Loucy (cell line): ENCODE data around the gene FABP1.

Experiments
- H2AFZ ChIP-seq: fragments of 200-600 bp; sonication (generic); 2 replicates; pipeline ENCODE4 v1.6.0; 2016; ENCODE audit warnings: antibody characterized with exemption, mild to moderate bottlenecking, low read length, moderate library complexity
- H3F3A ChIP-seq: fragments of 200-600 bp; 2 replicates; pipeline ENCODE4 v1.6.0; 2016; ENCODE audit warnings: antibody characterized with exemption, low read depth, mild to moderate bottlenecking
- H3K27me3 ChIP-seq: fragments of 200-600 bp; sonication (generic); 2 replicates; pipeline ENCODE4 v1.6.1; 2014; ENCODE audit warnings: low read length, mild to moderate bottlenecking; ENCODE audit not compliant: insufficient read depth, poor library complexity, severe bottlenecking
- H3K36me3 ChIP-seq: fragments of 200-600 bp; sonication (generic); 2 replicates; pipeline ENCODE4 v1.6.1; 2016; ENCODE audit warnings: low read length; ENCODE audit not compliant: insufficient read depth
- H3K4me1 ChIP-seq: fragments of 200-600 bp; sonication (generic); 2 replicates; pipeline ENCODE4 v1.5.1; 2014; ENCODE audit warnings: low read length, mild to moderate bottlenecking; ENCODE audit not compliant: insufficient read depth, poor library complexity, severe bottlenecking
- H3K4me2 ChIP-seq: fragments of 200-600 bp; sonication (generic); 2 replicates; pipeline ENCODE4 v1.6.0; 2014; ENCODE audit warnings: antibody characterized with exemption, low read length, low read depth, mild to moderate bottlenecking; ENCODE audit not compliant: poor library complexity, severe bottlenecking
- H3K4me3 ChIP-seq: fragments of 200-600 bp; sonication (generic); 2 replicates; pipeline ENCODE4 v1.5.1; 2014; ENCODE audit warnings: low read length, mild to moderate bottlenecking, mixed read lengths; ENCODE audit not compliant: poor library complexity, severe bottlenecking
- H3K79me2 ChIP-seq: fragments of 200-600 bp; sonication (generic); 2 replicates; pipeline ENCODE4 v1.6.1; 2014; ENCODE audit warnings: low read length; ENCODE audit not compliant: insufficient read depth
- H3K9ac ChIP-seq: fragments of 200-600 bp; sonication (generic); 2 replicates; pipeline ENCODE4 v1.6.0; 2014; ENCODE audit warnings: mild to moderate bottlenecking, low read depth, low read length, moderate library complexity; ENCODE audit not compliant: poor library complexity, severe bottlenecking
- H3K9me2 ChIP-seq: fragments of 200-600 bp; sonication (generic); replicated peaks from 2 replicates; pipeline ENCODE4 v1.6.1; 2016; ENCODE audit warnings: low read depth, low read length, mixed read lengths
- H3K9me3 ChIP-seq: fragments of 200-600 bp; sonication (generic); 2 replicates; pipeline ENCODE4 v1.6.1; 2014; ENCODE audit warnings: mild to moderate bottlenecking, antibody characterized with exemption, low read length, low read depth; ENCODE audit not compliant: insufficient read depth
- H4K20me1 ChIP-seq: fragments of 200-600 bp; sonication (generic); 2 replicates; pipeline ENCODE4 v1.6.0; 2014; ENCODE audit warnings: antibody characterized with exemption, low read length, mild to moderate bottlenecking; ENCODE audit not compliant: insufficient read depth, poor library complexity, severe bottlenecking
- EZH2phosphoT487 ChIP-seq: fragments of 200-600 bp; IDR thresholded peaks from 2 replicates; pipeline ENCODE4 v1.6.1; 2018; ENCODE audit warnings: antibody characterized with exemption, mild to moderate bottlenecking, moderate library complexity, borderline replicate concordance
- TF ChIP-seq, protein P1 (sequence below): fragments of 200-600 bp; sonication (generic); conservative IDR thresholded peaks from 2 replicates; pipeline ENCODE4 v1.5.1; 2014; ENCODE audit warnings: mild to moderate bottlenecking, antibody characterized with exemption, low read length

FABP1 gene

DNA sequence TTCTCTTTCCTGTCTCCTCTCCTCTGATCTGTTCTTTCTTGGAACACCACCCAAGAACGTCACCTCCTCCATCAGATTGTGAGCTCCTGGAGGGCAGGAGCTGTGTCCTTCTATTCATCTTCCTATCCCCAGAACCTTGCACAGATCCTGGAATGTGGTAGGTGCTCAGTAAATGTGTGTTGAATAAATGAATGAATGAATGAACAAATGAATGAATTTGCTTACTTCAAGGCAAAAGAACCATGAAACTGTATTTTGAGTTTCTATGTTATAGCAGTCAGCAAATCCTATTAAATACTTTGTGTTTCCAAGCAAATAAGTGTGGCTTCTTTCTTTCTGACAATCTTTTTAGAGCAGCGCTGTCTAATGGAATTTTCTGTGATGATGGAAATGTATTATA is 14.8 kb downstream of the FABP1 start:
- Histone ChIP-seq H3K4me1 (no peaks in the 10 kb centered on the region), H3K9me2 (no peaks in the 10 kb centered on the region), H3F3A (no peaks in the 10 kb centered on the region), H4K20me1 (no peaks in the 10 kb centered on the region), H3K9me3 (no peaks in the 10 kb centered on the region), H3K27me3 (no peaks in the 10 kb centered on the region), H3K9ac (no peak overlapping the region), H3K4me3 (no peak overlapping the region), H3K36me3 (no peaks in the 10 kb centered on the region), H2AFZ (no peak overlapping the region), H3K79me2 (no peaks in the 10 kb centered on the region), H3K4me2 (no peak overlapping the region)
- TF ChIP-seq EZH2phosphoT487: no peak
- TF ChIP-seq, protein P1, sequence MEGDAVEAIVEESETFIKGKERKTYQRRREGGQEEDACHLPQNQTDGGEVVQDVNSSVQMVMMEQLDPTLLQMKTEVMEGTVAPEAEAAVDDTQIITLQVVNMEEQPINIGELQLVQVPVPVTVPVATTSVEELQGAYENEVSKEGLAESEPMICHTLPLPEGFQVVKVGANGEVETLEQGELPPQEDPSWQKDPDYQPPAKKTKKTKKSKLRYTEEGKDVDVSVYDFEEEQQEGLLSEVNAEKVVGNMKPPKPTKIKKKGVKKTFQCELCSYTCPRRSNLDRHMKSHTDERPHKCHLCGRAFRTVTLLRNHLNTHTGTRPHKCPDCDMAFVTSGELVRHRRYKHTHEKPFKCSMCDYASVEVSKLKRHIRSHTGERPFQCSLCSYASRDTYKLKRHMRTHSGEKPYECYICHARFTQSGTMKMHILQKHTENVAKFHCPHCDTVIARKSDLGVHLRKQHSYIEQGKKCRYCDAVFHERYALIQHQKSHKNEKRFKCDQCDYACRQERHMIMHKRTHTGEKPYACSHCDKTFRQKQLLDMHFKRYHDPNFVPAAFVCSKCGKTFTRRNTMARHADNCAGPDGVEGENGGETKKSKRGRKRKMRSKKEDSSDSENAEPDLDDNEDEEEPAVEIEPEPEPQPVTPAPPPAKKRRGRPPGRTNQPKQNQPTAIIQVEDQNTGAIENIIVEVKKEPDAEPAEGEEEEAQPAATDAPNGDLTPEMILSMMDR: no peak

DNA sequence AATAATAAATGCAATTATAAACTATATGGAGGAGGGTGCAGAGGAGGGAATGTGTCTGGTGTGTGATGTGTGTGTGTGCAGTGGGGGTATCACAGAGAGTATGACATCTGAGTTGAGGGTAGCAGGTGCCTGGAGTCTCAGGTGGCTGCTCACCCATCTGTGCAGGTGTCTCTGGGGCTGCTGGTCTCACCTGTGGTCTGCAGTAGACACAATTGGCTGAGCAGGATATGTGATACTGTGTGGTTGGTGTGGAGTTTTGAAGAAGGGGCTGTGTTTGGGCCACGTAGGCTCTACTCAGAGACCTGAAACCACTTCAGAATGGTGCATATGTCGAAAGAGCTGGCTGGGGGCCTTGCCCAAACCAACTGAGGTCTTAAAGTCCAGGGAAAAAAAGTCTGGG is 17.0 kb downstream of the FABP1 start:
- Histone ChIP-seq H3K4me2 (no peak overlapping the region), H4K20me1 (no peaks in the 10 kb centered on the region), H3K4me1 (no peaks in the 10 kb centered on the region), H3F3A (no peaks in the 10 kb centered on the region), H3K27me3 (no peaks in the 10 kb centered on the region), H3K79me2 (no peaks in the 10 kb centered on the region), H3K4me3 (no peak overlapping the region), H3K9me2 (no peaks in the 10 kb centered on the region), H3K9me3 (no peaks in the 10 kb centered on the region), H3K9ac (no peak overlapping the region), H2AFZ (no peak overlapping the region), H3K36me3 (no peaks in the 10 kb centered on the region)
- no peak for TF ChIP-seq EZH2phosphoT487
- TF ChIP-seq, protein P1: no peak

DNA sequence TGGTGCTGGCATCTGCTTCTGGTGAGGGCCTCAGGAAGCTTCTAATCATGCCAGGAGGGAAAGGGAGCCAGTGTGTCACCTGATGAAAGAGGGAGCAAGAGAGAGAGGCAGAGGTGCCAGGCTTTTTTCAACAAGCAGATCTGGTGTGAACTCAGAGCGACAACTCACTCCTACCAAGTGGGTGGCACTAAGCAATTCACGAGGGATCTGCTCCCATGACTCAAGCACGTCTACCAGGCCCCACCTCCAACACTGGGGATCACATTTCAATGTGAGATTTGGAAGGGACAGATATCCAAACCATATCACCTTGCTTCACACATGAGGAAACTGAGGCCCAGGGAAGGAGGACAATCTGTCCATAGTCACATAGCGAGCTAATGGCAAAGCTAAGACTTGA is 19.1 kb downstream of the FABP1 start:
- TF ChIP-seq EZH2phosphoT487: no peak
- TF ChIP-seq, protein P1: no peak
- no peaks in the 10 kb centered on the region for H3K79me2 ChIP-seq
- no peaks in the 10 kb centered on the region for H3K4me1 ChIP-seq
- H2AFZ ChIP-seq: no peak overlapping the region
- no peak overlapping the region for H3K9ac ChIP-seq
- no peaks in the 10 kb centered on the region for H3K9me3 ChIP-seq
- H3F3A ChIP-seq: no peaks in the 10 kb centered on the region
- no peak overlapping the region for H3K4me2 ChIP-seq
- H3K4me3 ChIP-seq: no peak overlapping the region
- H3K9me2 ChIP-seq: no peaks in the 10 kb centered on the region
- no peaks in the 10 kb centered on the region for H3K36me3 ChIP-seq
- H3K27me3 ChIP-seq: no peaks in the 10 kb centered on the region
- H4K20me1 ChIP-seq: no peaks in the 10 kb centered on the region
